B cell (primary cell): ENCODE results near the gene PLCB1. TPM values are rescaled to one million over a fixed set of nuclear protein-coding genes. Genes with fewer than 3 reads are reported as not detected.

Experiments
- ATAC-seq: fragments of 200-7000 bp; cut with Tn5 transposase; one replicate; pipeline ENCODE4 v1.10.0; 2021; ENCODE audit warnings: low read depth, mild to moderate bottlenecking, moderate number of reproducible peaks, moderate library complexity
- CTCF ChIA-PET: fragments of 350-600 bp; sonication (Branson Sonifier 250); formaldehyde crosslinking; loops from one replicate; lab custom pipeline; 2021; ENCODE audit warnings: antibody characterized with exemption, inconsistent platforms; lab: Charles Lee
- POLR2A ChIA-PET: fragments of 350-600 bp; sonication (Branson Sonifier 250); formaldehyde crosslinking; loops from one replicate; lab custom pipeline; 2021; ENCODE audit warnings: antibody characterized with exemption; lab: Charles Lee
- DNase-seq: peaks from one replicate; pipeline ENCODE4 v3.0.0; 2013
- H2AFZ ChIP-seq: 2 replicates; pipeline ENCODE4 v1.6.1; 2012; ENCODE audit warnings: mild to moderate bottlenecking, low read depth, low read length; ENCODE audit not compliant: insufficient read depth, poor library complexity, severe bottlenecking
- H3K27ac ChIP-seq, 2 donors: 1 replicate in 1 of 2; 2 replicates in 1 of 2; pipeline ENCODE4 v1.5.1; 2012 to 2013; ENCODE audit warnings: low read length in 2 of 2, mild to moderate bottlenecking in 2 of 2, moderate library complexity in 1 of 2
- H3K27me3 ChIP-seq, 4 experiments: fragments of 200-600 bp in 1 of 4; sonication (generic) in 1 of 4; replicated peaks in 1 of 4; 1 replicate in 2 of 4; 2 replicates in 2 of 4; pipeline versions ENCODE4 v1.6.1 to v1.7.0; 2013 to 2016; ENCODE audit warnings: low read length in 3 of 4, mild to moderate bottlenecking in 2 of 4, mixed read lengths in 1 of 4, moderate library complexity in 1 of 4; ENCODE audit not compliant: insufficient read depth in 4 of 4, control insufficient read depth in 3 of 4; ENCODE audit errors: control extremely low read depth in 1 of 4
- H3K36me3 ChIP-seq, 2 experiments: replicated peaks in 1 of 2; 1 replicate in 1 of 2; 2 replicates in 1 of 2; pipeline versions ENCODE4 v1.6.1 to v1.7.1; 2013; ENCODE audit warnings: low read length in 1 of 2; ENCODE audit not compliant: insufficient read depth in 2 of 2, control insufficient read depth in 1 of 2; ENCODE audit errors: control extremely low read depth in 1 of 2, extremely low read depth in 1 of 2
- H3K4me1 ChIP-seq, 2 donors: fragments of 200-600 bp in 1 of 2; sonication (generic) in 1 of 2; 1 replicate in 1 of 2; 2 replicates in 1 of 2; pipeline versions ENCODE4 v1.5.1 to v1.6.1; 2013 to 2017; ENCODE audit warnings: low read length in 2 of 2; ENCODE audit not compliant: control insufficient read depth in 2 of 2, insufficient read depth in 2 of 2
- H3K4me2 ChIP-seq: replicated peaks from 2 replicates; pipeline ENCODE3; 2012; ENCODE audit warnings: mild to moderate bottlenecking, low read depth, low read length; ENCODE audit not compliant: poor library complexity, severe bottlenecking
- H3K4me3 ChIP-seq, 5 experiments: fragments of 200-600 bp in 1 of 5; sonication (generic) in 1 of 5; 1 replicate in 3 of 5; 2 replicates in 2 of 5; pipeline versions ENCODE4 v1.5.1 to v1.7.0; 2011 to 2016; ENCODE audit warnings: low read length in 4 of 5, mild to moderate bottlenecking in 4 of 5, low read depth in 2 of 5, control low read depth in 1 of 5, moderate library complexity in 1 of 5; ENCODE audit not compliant: insufficient read depth in 1 of 5; ENCODE audit errors: control extremely low read depth in 1 of 5, extremely low read depth in 1 of 5
- H3K79me2 ChIP-seq: fragments of 200-600 bp; sonication (generic); one replicate; pipeline ENCODE4 v1.6.0; 2016; ENCODE audit warnings: low read length; ENCODE audit not compliant: control insufficient read depth, insufficient read depth
- H3K9ac ChIP-seq: fragments of 200-600 bp; sonication (generic); 2 replicates; pipeline ENCODE4 v1.6.1; 2017; ENCODE audit warnings: mild to moderate bottlenecking, low read length, moderate library complexity
- H3K9me3 ChIP-seq, 3 donors: one replicate each; pipeline versions ENCODE4 v1.6.1 to v1.7.1; 2013; ENCODE audit warnings: low read length in 2 of 3; ENCODE audit not compliant: control insufficient read depth in 2 of 3, insufficient read depth in 1 of 3; ENCODE audit errors: control extremely low read depth in 1 of 3
- H4K20me1 ChIP-seq: 2 replicates; pipeline ENCODE4 v1.6.0; 2012; ENCODE audit warnings: mild to moderate bottlenecking, low read length; ENCODE audit not compliant: insufficient read depth, control insufficient read depth, poor library complexity, severe bottlenecking
- H3K27ac Mint-ChIP-seq: one replicate; pipeline ENCODE4 v1.8.0; 2021; ENCODE audit warnings: mixed read lengths
- H3K27me3 Mint-ChIP-seq: one replicate; pipeline ENCODE4 v1.8.0; 2021; ENCODE audit warnings: mixed read lengths
- H3K4me1 Mint-ChIP-seq: one replicate; pipeline ENCODE4 v1.8.0; 2021; ENCODE audit warnings: mixed read lengths
- H3K4me3 Mint-ChIP-seq: one replicate; pipeline ENCODE4 v1.8.0; 2021; ENCODE audit warnings: mixed read lengths
- H3K9me3 Mint-ChIP-seq: one replicate; pipeline ENCODE4 v1.8.0; 2022; ENCODE audit warnings: mixed read lengths; ENCODE audit not compliant: insufficient read depth
- CTCF ChIP-seq: fragments of 200-600 bp; IDR thresholded peaks from one replicate; pipeline ENCODE4 v1.8.0; 2022; ENCODE audit warnings: antibody characterized with exemption, mild to moderate bottlenecking
- EZH2 ChIP-seq: IDR thresholded peaks from 2 replicates; pipeline ENCODE4 v1.6.1; 2012; ENCODE audit warnings: borderline replicate concordance, low read depth, mild to moderate bottlenecking, moderate library complexity, low read length; ENCODE audit not compliant: insufficient read depth, poor library complexity, severe bottlenecking
- WGBS: methylation state at CpG from one replicate; pipeline ENCODE4 v1.1.5; 2013; ENCODE audit warnings: missing lambda C conversion rate; ENCODE audit not compliant: insufficient coverage; 5-methylcytosine and 5-hydroxymethylcytosine counted together
- intact Hi-C: fragments of 100-400 bp; cut with micrococcal nuclease; formaldehyde crosslinking; loops from one replicate; pipeline ENCODE4 v1.10.0; 2022
- polyA plus RNA-seq: library from polyadenylated mRNA; depleted of rRNA; stranded (reverse); fragments of >200 nt; gene quantifications from 2 replicates; pipeline ENCODE4 v1.2.3, GENCODE V29; 2012
- total RNA-seq, 2 donors: library from RNA; stranded (reverse); fragments of 120-200 nt in 1 of 2; gene quantifications; 1 replicate in 1 of 2; 2 replicates in 1 of 2; pipeline versions ENCODE4 v1.2.3 to v1.2.4, GENCODE V29; 2013 to 2022

Gene PLCB1
- total and polyA plus RNA-seq, 2 donors (not counting 1 experiment from before 2014, with no cell fraction given): 0.18 to 0.47 TPM

- Histone ChIP-seq H3K4me1 (no peaks in the 10 kb centered on the region), H4K20me1 (no peaks in the 10 kb centered on the region), H3K79me2 (no peaks in the 10 kb centered on the region), H3K36me3 (no peaks in the 10 kb centered on the region), H3K27me3 (no peaks in the 10 kb centered on the region), H3K27ac (no peak overlapping the region), H3K4me2 (no peak overlapping the region), H3K9me3 (no peaks in the 10 kb centered on the region), H3K9ac (no peak overlapping the region), H2AFZ (no peak overlapping the region), H3K4me3 (no peak overlapping the region)
- Mint-ChIP-seq H3K27ac (no peak overlapping the region), H3K4me3 (no peak overlapping the region), H3K27me3 (peaks cover 3% of the 10 kb centered on the region), H3K4me1 (no peaks in the 10 kb centered on the region), H3K9me3 (no peaks in the 10 kb centered on the region)
- ATAC-seq (no peak), DNase-seq (no peak)
- intact Hi-C loops: no loop called here
- ChIA-PET POLR2A (no interaction called here), CTCF (no interaction called here)
- TF ChIP-seq CTCF: no peak
- TF ChIP-seq EZH2: no peak
- 94% methylated on average over 10 of the region's 11 CpGs for WGBS
Measured at GRCh38 chr20:8431538-8432434, 299.7 kb downstream of the PLCB1 start.

DNA sequence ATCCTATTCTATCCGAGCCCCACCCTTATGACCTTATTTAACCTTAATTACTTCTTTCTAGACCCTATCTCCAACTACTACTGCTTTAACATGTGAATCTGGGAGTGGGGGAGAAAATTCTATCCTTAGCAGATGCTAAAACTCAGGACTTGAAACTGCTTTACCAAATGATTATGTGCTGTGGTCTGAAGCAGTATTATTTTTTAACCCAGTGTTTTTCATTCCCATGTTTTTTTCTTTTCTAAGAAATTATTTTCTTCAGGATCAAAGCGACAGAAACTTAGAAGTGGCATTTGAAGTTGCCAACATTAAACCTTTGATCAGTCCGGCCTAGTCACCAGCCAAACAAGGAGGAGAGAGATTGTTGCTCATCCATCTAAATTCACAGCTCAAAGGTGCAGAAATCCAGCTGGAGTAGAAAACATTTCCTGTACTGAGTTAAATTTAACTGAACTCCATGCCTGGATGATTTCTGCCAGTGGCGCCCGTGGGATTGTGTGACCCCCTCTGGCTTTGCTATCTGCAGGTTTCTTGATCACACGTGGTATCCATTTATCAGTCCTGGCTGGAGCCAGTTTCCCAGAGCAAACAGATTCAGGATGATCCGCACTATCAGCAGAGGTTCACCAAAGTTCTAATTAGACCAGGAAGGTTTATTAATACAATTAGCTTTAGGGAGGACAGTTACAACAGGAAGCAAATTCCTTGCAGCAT, 300.5 kb downstream of the PLCB1 start:
- Mint-ChIP-seq H3K9me3 (no peaks in the 10 kb centered on the region), H3K27me3 (peaks cover 3% of the 10 kb centered on the region), H3K27ac (no peak overlapping the region), H3K4me1 (no peaks in the 10 kb centered on the region), H3K4me3 (no peak overlapping the region)
- intact Hi-C loops: no loop called here
- CTCF ChIA-PET: no interaction called here
- WGBS: 42% methylated on average over 4 of the region's 7 CpGs
- TF ChIP-seq CTCF (no peak), EZH2 (no peak)
- POLR2A ChIA-PET: no interaction called here
- Histone ChIP-seq H3K4me2 (no peak overlapping the region), H3K4me3 (no peak overlapping the region), H4K20me1 (no peaks in the 10 kb centered on the region), H2AFZ (no peak overlapping the region), H3K4me1 (no peaks in the 10 kb centered on the region), H3K9ac (no peak overlapping the region), H3K27me3 (no peaks in the 10 kb centered on the region), H3K79me2 (no peaks in the 10 kb centered on the region), H3K9me3 (no peaks in the 10 kb centered on the region), H3K36me3 (no peaks in the 10 kb centered on the region), H3K27ac (no peak overlapping the region)
- ATAC-seq: no peak
- no peak for DNase-seq
